ENCODE results near the gene AP2A2.

GRCh38 chr11:925158-925495, 543 bp upstream of the AP2A2 start:
- TF ChIP-seq CTCF (IDR thresholded peaks at IDR 0.05) (no peak), POLR2A (IDR thresholded peaks at IDR 0.05) (no peak)

Measured in prostate gland (tissue), 2 donors.